Activated CD8-positive, alpha-beta T cell treated with anti-CD3 and anti-CD28 coated beads for 36 hours (primary cell): ENCODE results near the gene RCSD1. TPM values are rescaled to one million over a fixed set of nuclear protein-coding genes. Genes with fewer than 3 reads are reported as not detected.

Experiments
- ATAC-seq: fragments of 200-7000 bp; cut with Tn5 transposase; one replicate; pipeline ENCODE4 v1.10.0; 2021; ENCODE audit warnings: mild to moderate bottlenecking, moderate library complexity
- CTCF ChIA-PET: fragments of 350-600 bp; sonication (Branson Sonifier 250); formaldehyde crosslinking; loops from one replicate; lab custom pipeline; 2021; ENCODE audit warnings: antibody characterized with exemption; lab: Charles Lee
- POLR2A ChIA-PET: fragments of 350-600 bp; sonication (Branson Sonifier 250); formaldehyde crosslinking; loops from one replicate; lab custom pipeline; 2021; ENCODE audit warnings: antibody characterized with exemption; lab: Charles Lee
- DNase-seq: peaks from one replicate; pipeline ENCODE4 v3.0.0-alpha.2; 2020
- H3K27ac Mint-ChIP-seq: one replicate; pipeline ENCODE4 v1.8.0; 2021; ENCODE audit warnings: mild to moderate bottlenecking, mixed read lengths
- H3K27me3 Mint-ChIP-seq: one replicate; pipeline ENCODE4 v1.8.0; 2021; ENCODE audit warnings: mixed read lengths
- H3K36me3 Mint-ChIP-seq: one replicate; pipeline ENCODE4 v1.8.0; 2021; ENCODE audit warnings: low read depth, mixed read lengths
- H3K4me1 Mint-ChIP-seq: one replicate; pipeline ENCODE4 v1.8.0; 2021; ENCODE audit warnings: low read depth, mixed read lengths
- H3K4me3 Mint-ChIP-seq: one replicate; pipeline ENCODE4 v1.8.0; 2021; ENCODE audit warnings: mild to moderate bottlenecking, moderate library complexity, mixed read lengths
- H3K9me3 Mint-ChIP-seq: one replicate; pipeline ENCODE4 v1.8.0; 2021; ENCODE audit warnings: mixed read lengths
- intact Hi-C: fragments of 100-400 bp; cut with micrococcal nuclease; formaldehyde crosslinking; loops from one replicate; pipeline ENCODE4 v1.10.0; 2022
- total RNA-seq, 2 experiments: library from RNA; stranded (reverse); gene quantifications; one replicate each; pipeline ENCODE4 v1.2.3, GENCODE V29; 2021
- TF ChIP-seq, protein P1 (sequence below): fragments of 200-600 bp; IDR thresholded peaks from one replicate; pipeline ENCODE4 v1.8.0; 2022; ENCODE audit warnings: antibody characterized with exemption, mild to moderate bottlenecking

Gene RCSD1
- total RNA-seq, 2 experiments from 2014 or later, result 66.4 to 67.9 TPM

- TF ChIP-seq, protein P1, sequence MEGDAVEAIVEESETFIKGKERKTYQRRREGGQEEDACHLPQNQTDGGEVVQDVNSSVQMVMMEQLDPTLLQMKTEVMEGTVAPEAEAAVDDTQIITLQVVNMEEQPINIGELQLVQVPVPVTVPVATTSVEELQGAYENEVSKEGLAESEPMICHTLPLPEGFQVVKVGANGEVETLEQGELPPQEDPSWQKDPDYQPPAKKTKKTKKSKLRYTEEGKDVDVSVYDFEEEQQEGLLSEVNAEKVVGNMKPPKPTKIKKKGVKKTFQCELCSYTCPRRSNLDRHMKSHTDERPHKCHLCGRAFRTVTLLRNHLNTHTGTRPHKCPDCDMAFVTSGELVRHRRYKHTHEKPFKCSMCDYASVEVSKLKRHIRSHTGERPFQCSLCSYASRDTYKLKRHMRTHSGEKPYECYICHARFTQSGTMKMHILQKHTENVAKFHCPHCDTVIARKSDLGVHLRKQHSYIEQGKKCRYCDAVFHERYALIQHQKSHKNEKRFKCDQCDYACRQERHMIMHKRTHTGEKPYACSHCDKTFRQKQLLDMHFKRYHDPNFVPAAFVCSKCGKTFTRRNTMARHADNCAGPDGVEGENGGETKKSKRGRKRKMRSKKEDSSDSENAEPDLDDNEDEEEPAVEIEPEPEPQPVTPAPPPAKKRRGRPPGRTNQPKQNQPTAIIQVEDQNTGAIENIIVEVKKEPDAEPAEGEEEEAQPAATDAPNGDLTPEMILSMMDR, result no peak
- no peaks in the 10 kb centered on the region for H3K27me3 Mint-ChIP-seq
- ChIA-PET CTCF (interaction anchor here (0.7 to 3.5 kb wide), 6 partner anchors 10 to 71 kb away, joined by 3 to 22 read pairs (median 6); no protein-coding TSS in a partner anchor), POLR2A (interaction anchor here (1.3 to 3.6 kb wide), 3 partner anchors 11 to 25 kb away, joined by 3 to 21 read pairs (median 7); partner anchors contain the start of gene RCSD1)
- peak overlapping the region; percentile 48 for H3K4me3 Mint-ChIP-seq
- ATAC-seq (no peak), DNase-seq (no peak)
- peaks cover 5% of the 10 kb centered on the region for H3K36me3 Mint-ChIP-seq
- peaks cover 7% of the 10 kb centered on the region for H3K9me3 Mint-ChIP-seq
- intact Hi-C loops, result no loop called here
- peaks cover 44% of the 10 kb centered on the region for H3K4me1 Mint-ChIP-seq
- peak overlapping the region; percentile 86 for H3K27ac Mint-ChIP-seq
These were observed 13.5 kb upstream of the RCSD1 start for GRCh38 chr1:167616521-167616920.

DNA sequence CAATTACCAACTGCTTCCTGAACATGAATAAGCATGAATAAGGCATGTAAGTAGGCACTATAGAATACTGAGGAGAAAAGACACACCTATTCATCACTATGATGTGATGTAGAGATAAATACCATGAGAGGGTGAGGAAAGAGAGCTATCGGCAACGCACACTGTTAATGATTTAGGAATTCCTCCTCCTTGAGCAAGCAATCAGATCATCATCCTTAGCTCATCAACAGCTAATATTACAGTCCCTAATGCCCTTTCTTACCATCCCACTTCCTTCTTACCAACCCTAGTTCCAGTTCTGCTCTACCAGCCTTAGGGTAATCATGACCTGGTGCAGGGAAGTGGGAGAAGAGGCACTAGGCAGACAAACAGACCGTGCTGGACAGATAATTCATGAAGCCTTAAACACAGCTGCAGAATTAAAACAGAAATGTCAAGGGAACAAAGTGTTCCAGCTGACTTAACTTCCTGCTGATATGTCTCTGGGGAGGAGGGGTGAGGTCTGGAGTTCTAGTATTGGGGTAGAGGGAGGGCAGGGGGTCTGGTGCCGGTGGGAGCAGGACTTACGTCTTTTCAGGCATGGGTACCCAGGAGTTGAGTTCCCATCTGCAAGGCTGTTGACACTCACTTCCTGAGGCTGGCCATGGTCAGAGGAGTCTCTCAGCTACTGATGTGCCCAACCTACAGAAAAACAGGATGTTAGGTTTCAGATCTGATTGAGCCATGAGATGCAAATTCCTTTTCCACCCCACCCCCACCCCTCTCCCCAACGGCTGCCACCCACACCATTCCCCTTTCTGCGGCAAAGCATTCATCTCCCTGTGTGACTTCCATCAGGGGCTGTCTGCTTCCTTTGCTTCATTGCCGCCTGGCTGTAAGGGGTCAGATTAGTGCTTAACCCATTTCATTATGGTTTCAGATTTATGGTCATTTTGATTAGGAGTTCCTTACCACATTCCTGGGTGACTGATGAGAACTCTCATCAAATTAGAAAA is 12.6 kb upstream of the RCSD1 start:
- intact Hi-C loops, result no loop called here
- CTCF ChIA-PET, result interaction anchor here (0.5 to 3.5 kb wide), 5 partner anchors 9 to 71 kb away, joined by 3 to 22 read pairs (median 5); no protein-coding TSS in a partner anchor
- Mint-ChIP-seq H3K36me3 (peaks cover 5% of the 10 kb centered on the region), H3K27me3 (no peaks in the 10 kb centered on the region), H3K9me3 (peaks cover 7% of the 10 kb centered on the region), H3K4me3 (peak overlapping the region; percentile 48), H3K4me1 (peaks cover 44% of the 10 kb centered on the region), H3K27ac (peak overlapping the region; percentile 86)
- TF ChIP-seq, protein P1, result no peak
- DNase-seq, result peak; percentile 35
- POLR2A ChIA-PET, result interaction anchor here (0.8 to 3.6 kb wide), 5 partner anchors 10 to 62 kb away, joined by 3 to 21 read pairs (median 3); partner anchors contain the start of gene RCSD1
- ATAC-seq, result peak; percentile 68

DNA sequence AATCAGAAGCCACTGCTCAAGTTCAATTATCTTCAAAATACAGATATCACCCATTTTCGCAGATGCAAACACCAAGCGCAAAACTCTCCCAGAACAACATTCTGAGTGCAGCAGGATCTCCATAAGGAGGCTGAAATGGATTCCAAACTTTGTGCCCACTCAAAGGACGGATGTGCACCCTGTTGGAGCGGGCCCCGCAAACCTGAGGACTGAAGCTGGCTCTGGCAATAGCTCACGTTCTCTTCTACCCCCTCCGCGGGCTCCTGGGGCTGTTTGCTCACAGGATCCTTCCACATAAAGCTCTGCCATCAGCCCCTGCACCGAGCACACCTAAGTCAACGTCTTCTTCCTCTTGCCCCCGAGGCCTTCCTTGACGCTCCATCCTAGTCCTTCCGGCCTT is 11.7 kb upstream of the RCSD1 start:
- peaks cover 5% of the 10 kb centered on the region for H3K36me3 Mint-ChIP-seq
- no peaks in the 10 kb centered on the region for H3K27me3 Mint-ChIP-seq
- intact Hi-C loops, result no loop called here
- no peak for DNase-seq
- no peak for ATAC-seq
- peaks cover 49% of the 10 kb centered on the region for H3K4me1 Mint-ChIP-seq
- peak overlapping the region; percentile 86 for H3K27ac Mint-ChIP-seq
- H3K4me3 Mint-ChIP-seq, result no peak overlapping the region
- TF ChIP-seq, protein P1, result no peak
- CTCF ChIA-PET, result interaction anchor here (1.3 kb wide), 1 partner anchor 14 kb away, joined by 4 read pairs; no protein-coding TSS in a partner anchor
- H3K9me3 Mint-ChIP-seq, result peaks cover 7% of the 10 kb centered on the region
- POLR2A ChIA-PET, result interaction anchor here (1.2 to 3.6 kb wide), 3 partner anchors 9 to 61 kb away, joined by 3 to 21 read pairs (median 6); no protein-coding TSS in a partner anchor

- H3K4me1 Mint-ChIP-seq, result peaks cover 50% of the 10 kb centered on the region
- H3K36me3 Mint-ChIP-seq, result peaks cover 5% of the 10 kb centered on the region
- ATAC-seq (no peak), DNase-seq (no peak)
- TF ChIP-seq, protein P1, result no peak
- no peaks in the 10 kb centered on the region for H3K27me3 Mint-ChIP-seq
- CTCF ChIA-PET, result interaction anchor here (1.3 to 1.7 kb wide), 2 partner anchors 9 to 15 kb away, joined by 4 read pairs; no protein-coding TSS in a partner anchor
- peak overlapping the region; percentile 8 for H3K27ac Mint-ChIP-seq
- intact Hi-C loops, result no loop called here
- no peak overlapping the region for H3K4me3 Mint-ChIP-seq
- POLR2A ChIA-PET, result interaction anchor here (1.0 to 1.3 kb wide), 3 partner anchors 8 to 317 kb away, joined by 3 to 6 read pairs (median 4); no protein-coding TSS in a partner anchor
- peaks cover 7% of the 10 kb centered on the region for H3K9me3 Mint-ChIP-seq
These were observed 11.2 kb upstream of the RCSD1 start for GRCh38 chr1:167618789-167619188.
